H1 (cell line): Measurements from ENCODE around the gene ASCC3. TPM values are rescaled to one million over a fixed set of nuclear protein-coding genes. Genes with fewer than 3 reads are reported as not detected.
A peak's percentile ranks its signal among the peaks of the same experiment; 100 is the strongest.

ENCODE experiments used
- GTF2F1 ChIP-seq: IDR thresholded peaks from 2 replicates; pipeline ENCODE4 v1.6.1; 2012; ENCODE audit warnings: low read depth, low read length, improper control_type of control experiment, borderline replicate concordance
- KDM4A ChIP-seq: IDR thresholded peaks from one replicate; pipeline ENCODE4 v1.7.1; 2012; ENCODE audit warnings: low read depth, mild to moderate bottlenecking, moderate library complexity, low read length, inconsistent platforms; ENCODE audit not compliant: severe bottlenecking
- TEAD4 ChIP-seq: IDR thresholded peaks from 2 replicates; pipeline ENCODE4 v1.6.1; 2012; ENCODE audit warnings: low read depth, low read length, inconsistent platforms, mixed read lengths
- polyA plus RNA-seq, 7 experiments: library from polyadenylated mRNA; depleted of rRNA in 3 of 7; stranded (reverse) in 5 of 7; unstranded in 2 of 7; fragments of >200 nt in 5 of 7; fragments of 200-250 nt in 2 of 7; gene quantifications; 1 replicate in 5 of 7; 2 replicates in 1 of 7; 4 replicates in 1 of 7; pipeline versions ENCODE4 v1.2.1 to v1.2.3, GENCODE V29; 2011 to 2013; ENCODE audit warnings: missing spikeins in 2 of 7, mixed read lengths in 2 of 7
- total RNA-seq: library from RNA; stranded (reverse); fragmentation: NEBNext Ultra II Directional; extraction: Animal tissue kit (Norgen Biotek cat#: 25700); gene quantifications from 2 replicates; pipeline ENCODE4 v1.2.1, GENCODE V29; 2021
- TF ChIP-seq, protein P1 (sequence below): fragments of 300-600 bp; sonication (generic); IDR thresholded peaks from 2 replicates; pipeline ENCODE4 v1.7.1; 2012; ENCODE audit warnings: low read length, moderate library complexity, mild to moderate bottlenecking, inconsistent platforms; ENCODE audit not compliant: insufficient replicate concordance

The ASCC3 gene
- total and polyA plus RNA-seq, 2 of the 8 experiments (the other 6 are each of a cell fraction or from before 2014, with no cell fraction given): 37.5 to 77.8 TPM

DNA sequence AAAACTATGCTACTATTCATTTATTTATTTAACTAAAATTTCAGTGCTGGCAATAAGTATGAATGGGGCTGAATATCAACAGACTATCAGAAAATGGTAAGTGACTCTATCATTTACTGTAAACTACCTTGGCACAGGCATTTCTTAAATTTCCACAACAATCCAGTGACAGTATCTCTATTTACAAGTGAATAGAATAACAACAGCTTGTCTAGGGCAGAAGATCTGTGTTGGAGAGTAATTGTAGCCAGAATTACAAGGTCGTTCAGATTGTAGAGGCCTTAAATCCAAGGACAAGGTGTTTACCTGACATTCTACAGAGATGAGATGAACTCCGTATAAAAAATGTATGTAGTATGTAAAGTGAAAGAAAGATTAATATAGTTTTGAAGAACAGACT lies 222.6 kb downstream of the ASCC3 start (continued):
- TF ChIP-seq, protein P1, sequence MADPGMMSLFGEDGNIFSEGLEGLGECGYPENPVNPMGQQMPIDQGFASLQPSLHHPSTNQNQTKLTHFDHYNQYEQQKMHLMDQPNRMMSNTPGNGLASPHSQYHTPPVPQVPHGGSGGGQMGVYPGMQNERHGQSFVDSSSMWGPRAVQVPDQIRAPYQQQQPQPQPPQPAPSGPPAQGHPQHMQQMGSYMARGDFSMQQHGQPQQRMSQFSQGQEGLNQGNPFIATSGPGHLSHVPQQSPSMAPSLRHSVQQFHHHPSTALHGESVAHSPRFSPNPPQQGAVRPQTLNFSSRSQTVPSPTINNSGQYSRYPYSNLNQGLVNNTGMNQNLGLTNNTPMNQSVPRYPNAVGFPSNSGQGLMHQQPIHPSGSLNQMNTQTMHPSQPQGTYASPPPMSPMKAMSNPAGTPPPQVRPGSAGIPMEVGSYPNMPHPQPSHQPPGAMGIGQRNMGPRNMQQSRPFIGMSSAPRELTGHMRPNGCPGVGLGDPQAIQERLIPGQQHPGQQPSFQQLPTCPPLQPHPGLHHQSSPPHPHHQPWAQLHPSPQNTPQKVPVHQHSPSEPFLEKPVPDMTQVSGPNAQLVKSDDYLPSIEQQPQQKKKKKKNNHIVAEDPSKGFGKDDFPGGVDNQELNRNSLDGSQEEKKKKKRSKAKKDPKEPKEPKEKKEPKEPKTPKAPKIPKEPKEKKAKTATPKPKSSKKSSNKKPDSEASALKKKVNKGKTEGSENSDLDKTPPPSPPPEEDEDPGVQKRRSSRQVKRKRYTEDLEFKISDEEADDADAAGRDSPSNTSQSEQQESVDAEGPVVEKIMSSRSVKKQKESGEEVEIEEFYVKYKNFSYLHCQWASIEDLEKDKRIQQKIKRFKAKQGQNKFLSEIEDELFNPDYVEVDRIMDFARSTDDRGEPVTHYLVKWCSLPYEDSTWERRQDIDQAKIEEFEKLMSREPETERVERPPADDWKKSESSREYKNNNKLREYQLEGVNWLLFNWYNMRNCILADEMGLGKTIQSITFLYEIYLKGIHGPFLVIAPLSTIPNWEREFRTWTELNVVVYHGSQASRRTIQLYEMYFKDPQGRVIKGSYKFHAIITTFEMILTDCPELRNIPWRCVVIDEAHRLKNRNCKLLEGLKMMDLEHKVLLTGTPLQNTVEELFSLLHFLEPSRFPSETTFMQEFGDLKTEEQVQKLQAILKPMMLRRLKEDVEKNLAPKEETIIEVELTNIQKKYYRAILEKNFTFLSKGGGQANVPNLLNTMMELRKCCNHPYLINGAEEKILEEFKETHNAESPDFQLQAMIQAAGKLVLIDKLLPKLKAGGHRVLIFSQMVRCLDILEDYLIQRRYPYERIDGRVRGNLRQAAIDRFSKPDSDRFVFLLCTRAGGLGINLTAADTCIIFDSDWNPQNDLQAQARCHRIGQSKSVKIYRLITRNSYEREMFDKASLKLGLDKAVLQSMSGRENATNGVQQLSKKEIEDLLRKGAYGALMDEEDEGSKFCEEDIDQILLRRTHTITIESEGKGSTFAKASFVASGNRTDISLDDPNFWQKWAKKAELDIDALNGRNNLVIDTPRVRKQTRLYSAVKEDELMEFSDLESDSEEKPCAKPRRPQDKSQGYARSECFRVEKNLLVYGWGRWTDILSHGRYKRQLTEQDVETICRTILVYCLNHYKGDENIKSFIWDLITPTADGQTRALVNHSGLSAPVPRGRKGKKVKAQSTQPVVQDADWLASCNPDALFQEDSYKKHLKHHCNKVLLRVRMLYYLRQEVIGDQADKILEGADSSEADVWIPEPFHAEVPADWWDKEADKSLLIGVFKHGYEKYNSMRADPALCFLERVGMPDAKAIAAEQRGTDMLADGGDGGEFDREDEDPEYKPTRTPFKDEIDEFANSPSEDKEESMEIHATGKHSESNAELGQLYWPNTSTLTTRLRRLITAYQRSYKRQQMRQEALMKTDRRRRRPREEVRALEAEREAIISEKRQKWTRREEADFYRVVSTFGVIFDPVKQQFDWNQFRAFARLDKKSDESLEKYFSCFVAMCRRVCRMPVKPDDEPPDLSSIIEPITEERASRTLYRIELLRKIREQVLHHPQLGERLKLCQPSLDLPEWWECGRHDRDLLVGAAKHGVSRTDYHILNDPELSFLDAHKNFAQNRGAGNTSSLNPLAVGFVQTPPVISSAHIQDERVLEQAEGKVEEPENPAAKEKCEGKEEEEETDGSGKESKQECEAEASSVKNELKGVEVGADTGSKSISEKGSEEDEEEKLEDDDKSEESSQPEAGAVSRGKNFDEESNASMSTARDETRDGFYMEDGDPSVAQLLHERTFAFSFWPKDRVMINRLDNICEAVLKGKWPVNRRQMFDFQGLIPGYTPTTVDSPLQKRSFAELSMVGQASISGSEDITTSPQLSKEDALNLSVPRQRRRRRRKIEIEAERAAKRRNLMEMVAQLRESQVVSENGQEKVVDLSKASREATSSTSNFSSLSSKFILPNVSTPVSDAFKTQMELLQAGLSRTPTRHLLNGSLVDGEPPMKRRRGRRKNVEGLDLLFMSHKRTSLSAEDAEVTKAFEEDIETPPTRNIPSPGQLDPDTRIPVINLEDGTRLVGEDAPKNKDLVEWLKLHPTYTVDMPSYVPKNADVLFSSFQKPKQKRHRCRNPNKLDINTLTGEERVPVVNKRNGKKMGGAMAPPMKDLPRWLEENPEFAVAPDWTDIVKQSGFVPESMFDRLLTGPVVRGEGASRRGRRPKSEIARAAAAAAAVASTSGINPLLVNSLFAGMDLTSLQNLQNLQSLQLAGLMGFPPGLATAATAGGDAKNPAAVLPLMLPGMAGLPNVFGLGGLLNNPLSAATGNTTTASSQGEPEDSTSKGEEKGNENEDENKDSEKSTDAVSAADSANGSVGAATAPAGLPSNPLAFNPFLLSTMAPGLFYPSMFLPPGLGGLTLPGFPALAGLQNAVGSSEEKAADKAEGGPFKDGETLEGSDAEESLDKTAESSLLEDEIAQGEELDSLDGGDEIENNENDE: peak; percentile 33
- TF ChIP-seq KDM4A (no peak), TEAD4 (no peak), GTF2F1 (no peak)
